Natural killer cell treated with Interleukin-12 subunit alpha and Interleukin-12 subunit beta and Interleukin-15 and Interleukin-18, amount 100 ng/mL, for 72 hours (primary cell): ENCODE data around the gene SSBP4. TPM values are rescaled to one million over a fixed set of nuclear protein-coding genes. Genes with fewer than 3 reads are reported as not detected.
"Not testable (repeated sequence)": the region's sequence is repeated elsewhere in the genome, so short reads cannot be mapped to it uniquely, and the experiment has no call there.

Experiments used
- ATAC-seq, 2 donors: fragments of 150-1000 bp; cut with Tn5 transposase in 1 of 2; sonication (Bioruptor Pico), chemical (Tn5 transposase) in 1 of 2; 2 replicates each; pipeline ENCODE4 v1.10.0; 2021
- DNase-seq: peaks from one replicate; pipeline ENCODE4 v3.0.0; 2022; ENCODE audit warnings: low spot score
- H3K27ac Mint-ChIP-seq, 2 donors: 1 replicate in 1 of 2; 2 replicates in 1 of 2; pipeline ENCODE4 v1.8.0; 2022; ENCODE audit warnings: mixed read lengths in 2 of 2, mild to moderate bottlenecking in 1 of 2, moderate library complexity in 1 of 2
- H3K27me3 Mint-ChIP-seq, 2 donors: 1 replicate in 1 of 2; 2 replicates in 1 of 2; pipeline ENCODE4 v1.8.0; 2022; ENCODE audit warnings: mixed read lengths in 2 of 2
- H3K36me3 Mint-ChIP-seq: one replicate; pipeline ENCODE4 v1.8.0; 2022; ENCODE audit warnings: mixed read lengths
- H3K4me1 Mint-ChIP-seq, 2 donors: 1 replicate in 1 of 2; 2 replicates in 1 of 2; pipeline ENCODE4 v1.8.0; 2022; ENCODE audit warnings: low read depth in 2 of 2, mixed read lengths in 2 of 2, mild to moderate bottlenecking in 1 of 2
- H3K4me3 Mint-ChIP-seq: one replicate; pipeline ENCODE4 v1.8.0; 2022; ENCODE audit warnings: mixed read lengths
- H3K9me3 Mint-ChIP-seq: 2 replicates; pipeline ENCODE4 v1.8.0; 2022; ENCODE audit warnings: mixed read lengths
- total RNA-seq, 2 donors: library from RNA; stranded (reverse); gene quantifications; one replicate each; pipeline ENCODE4 v1.2.3, GENCODE V29; 2022

The SSBP4 gene
- 100 to 1,000 TPM; 112 to 271 TPM for total RNA-seq

- H3K4me1 Mint-ChIP-seq: peaks cover 62 to 67% of the 10 kb centered on the region in 2 donors
- DNase-seq (peak; percentile 87), ATAC-seq (peak; percentile 61 to 73)
These were observed at the start of gene SSBP4 for GRCh38 chr19:18419195-18419698. Gene SSBP4, plus strand, starts transcription at chr19:18419398. Its CDS starts 251 bp downstream, at chr19:18419649.

GRCh38 chr19:18373407-18373891 is 45.7 kb upstream of the SSBP4 start:
- H3K9me3 Mint-ChIP-seq: no peaks in the 10 kb centered on the region
- H3K36me3 Mint-ChIP-seq: no peaks in the 10 kb centered on the region
- peak overlapping the region; percentile 77 for H3K4me3 Mint-ChIP-seq
- ATAC-seq (no peak), DNase-seq (no peak)
- peak overlapping the region; percentile 85 to 96 for H3K27ac Mint-ChIP-seq
- no peaks in the 10 kb centered on the region for H3K27me3 Mint-ChIP-seq
- H3K4me1 Mint-ChIP-seq: peaks cover 13% of the 10 kb centered on the region in 2 donors

More at GRCh38 chr19:18419195-18419698, at the start of gene SSBP4:
- H3K27ac Mint-ChIP-seq: peak within 1 kb of the TSS; percentile 91 to 94
- peak within 1 kb of the TSS; percentile 94 for H3K4me3 Mint-ChIP-seq
- H3K27me3 Mint-ChIP-seq: no peaks in the 10 kb centered on the region
- H3K36me3 Mint-ChIP-seq: no peaks in the 10 kb centered on the region
- H3K9me3 Mint-ChIP-seq: no peaks in the 10 kb centered on the region

GRCh38 chr19:18373892-18374629 is 45.1 kb upstream of the SSBP4 start:
- Mint-ChIP-seq H3K36me3 (no peaks in the 10 kb centered on the region), H3K27ac (peak overlapping the region; percentile 85 to 96), H3K4me1 (peaks cover 13% of the 10 kb centered on the region in 2 donors), H3K4me3 (peak overlapping the region; percentile 77), H3K27me3 (no peaks in the 10 kb centered on the region), H3K9me3 (no peaks in the 10 kb centered on the region)
- DNase-seq (peak; percentile 97), ATAC-seq (peak; percentile 98 to 100)

GRCh38 chr19:18377026-18377425 is 42.2 kb upstream of the SSBP4 start:
- Mint-ChIP-seq H3K4me1 (peaks cover 13 to 17% of the 10 kb centered on the region in 2 donors), H3K27me3 (no peaks in the 10 kb centered on the region), H3K4me3 (no peak overlapping the region), H3K27ac (peak overlapping the region in 1 of 2 donors; percentile 66), H3K9me3 (no peaks in the 10 kb centered on the region), H3K36me3 (no peaks in the 10 kb centered on the region)
- no peak for DNase-seq
- ATAC-seq: no peak

GRCh38 chr19:18379803-18380747 is 39.1 kb upstream of the SSBP4 start:
- H3K27ac Mint-ChIP-seq: peak overlapping the region in 1 of 2 donors; percentile 35
- peaks cover 0 to 3% of the 10 kb centered on the region in 2 donors for H3K4me1 Mint-ChIP-seq
- no peaks in the 10 kb centered on the region for H3K9me3 Mint-ChIP-seq
- H3K27me3 Mint-ChIP-seq: no peaks in the 10 kb centered on the region
- DNase-seq (no peak), ATAC-seq (no peak)
- H3K4me3 Mint-ChIP-seq: no peak overlapping the region
- no peaks in the 10 kb centered on the region for H3K36me3 Mint-ChIP-seq

- no peaks in the 10 kb centered on the region for H3K36me3 Mint-ChIP-seq
- H3K27me3 Mint-ChIP-seq: no peaks in the 10 kb centered on the region
- no peak overlapping the region for H3K4me3 Mint-ChIP-seq
- H3K27ac Mint-ChIP-seq: no peak overlapping the region
- DNase-seq (no peak), ATAC-seq (no peak)
- H3K4me1 Mint-ChIP-seq: peaks cover 0 to 3% of the 10 kb centered on the region in 2 donors
- H3K9me3 Mint-ChIP-seq: no peaks in the 10 kb centered on the region
These were observed 38.4 kb upstream of the SSBP4 start for GRCh38 chr19:18380843-18381242.

- not testable (repeated sequence) for H3K27me3 Mint-ChIP-seq, H3K9me3 Mint-ChIP-seq, ATAC-seq, H3K4me3 Mint-ChIP-seq, DNase-seq, H3K27ac Mint-ChIP-seq, H3K4me1 Mint-ChIP-seq, H3K36me3 Mint-ChIP-seq
These were observed 35.6 kb upstream of the SSBP4 start for GRCh38 chr19:18383622-18384021.

- Mint-ChIP-seq H3K27me3 (peaks cover 0 to 2% of the 10 kb centered on the region in 2 donors), H3K4me1 (peaks cover 9 to 13% of the 10 kb centered on the region in 2 donors), H3K27ac (no peak overlapping the region), H3K36me3 (no peaks in the 10 kb centered on the region), H3K4me3 (no peak overlapping the region), H3K9me3 (no peaks in the 10 kb centered on the region)
- ATAC-seq (no peak), DNase-seq (no peak)
These were observed 34.4 kb upstream of the SSBP4 start for GRCh38 chr19:18384775-18385174.

GRCh38 chr19:18385359-18385674 is 33.9 kb upstream of the SSBP4 start:
- Mint-ChIP-seq H3K27me3 (peaks cover 0 to 2% of the 10 kb centered on the region in 2 donors), H3K4me1 (peaks cover 6 to 13% of the 10 kb centered on the region in 2 donors), H3K9me3 (no peaks in the 10 kb centered on the region), H3K4me3 (no peak overlapping the region), H3K36me3 (no peaks in the 10 kb centered on the region), H3K27ac (no peak overlapping the region)
- ATAC-seq (no peak), DNase-seq (no peak)

GRCh38 chr19:18385675-18386542 is 33.3 kb upstream of the SSBP4 start, which contains the start of gene GDF15:
Gene GDF15, plus strand, starts transcription at chr19:18386158. Its CDS starts 32 bp downstream, at chr19:18386190.
- peaks cover 0 to 2% of the 10 kb centered on the region in 2 donors for H3K27me3 Mint-ChIP-seq
- DNase-seq (peak; percentile 63), ATAC-seq (no peak)
- H3K4me3 Mint-ChIP-seq: no peak within 1 kb of the TSS
- no peaks in the 10 kb centered on the region for H3K9me3 Mint-ChIP-seq
- H3K27ac Mint-ChIP-seq: no peak within 1 kb of the TSS
- H3K4me1 Mint-ChIP-seq: peaks cover 6 to 13% of the 10 kb centered on the region in 2 donors
- no peaks in the 10 kb centered on the region for H3K36me3 Mint-ChIP-seq

- ATAC-seq: no peak
- no peaks in the 10 kb centered on the region for H3K9me3 Mint-ChIP-seq
- H3K4me3 Mint-ChIP-seq: no peak overlapping the region
- DNase-seq: no peak
- H3K36me3 Mint-ChIP-seq: no peaks in the 10 kb centered on the region
- peaks cover 0 to 2% of the 10 kb centered on the region in 2 donors for H3K27me3 Mint-ChIP-seq
- peaks cover 6 to 13% of the 10 kb centered on the region in 2 donors for H3K4me1 Mint-ChIP-seq
- no peak overlapping the region for H3K27ac Mint-ChIP-seq
These were observed 32.5 kb upstream of the SSBP4 start for GRCh38 chr19:18386543-18387271.

GRCh38 chr19:18388100-18388959 is 30.9 kb upstream of the SSBP4 start:
- Mint-ChIP-seq H3K36me3 (no peaks in the 10 kb centered on the region), H3K4me3 (peak overlapping the region; percentile 54), H3K9me3 (no peaks in the 10 kb centered on the region), H3K4me1 (peaks cover 6 to 13% of the 10 kb centered on the region in 2 donors), H3K27ac (no peak overlapping the region), H3K27me3 (peaks cover 0 to 2% of the 10 kb centered on the region in 2 donors)
- DNase-seq (peak; percentile 88), ATAC-seq (peak; percentile 94 to 97)
